Smooth muscle cell (in vitro differentiated cells): ENCODE measurements around the gene SPP1. TPM values are rescaled to one million over a fixed set of nuclear protein-coding genes. Genes with fewer than 3 reads are reported as not detected.
"Not testable (repeated sequence)": the region's sequence is repeated elsewhere in the genome, so short reads cannot be mapped to it uniquely, and the experiment has no call there.

Experiments
- DNase-seq: peaks from one replicate; lab custom pipeline; 2025; ENCODE audit not compliant: unreplicated experiment; lab: John Stamatoyannopoulos, UW
- H2AFZ ChIP-seq: fragments of 200-600 bp; sonication (generic); 2 replicates; pipeline ENCODE4 v1.6.0; 2016; ENCODE audit warnings: antibody characterized with exemption, low read depth, mild to moderate bottlenecking
- H3F3A ChIP-seq: fragments of 200-600 bp; sonication (generic); 2 replicates; pipeline ENCODE4 v1.6.0; 2017; ENCODE audit warnings: antibody characterized with exemption, low read depth
- H3K27ac ChIP-seq: fragments of 200-600 bp; sonication (generic); 2 replicates; pipeline ENCODE4 v1.5.1; 2016; ENCODE audit warnings: low read depth, mild to moderate bottlenecking
- H3K27me3 ChIP-seq: fragments of 200-600 bp; sonication (generic); 2 replicates; pipeline ENCODE4 v1.6.1; 2016; ENCODE audit warnings: low read depth, mild to moderate bottlenecking
- H3K36me3 ChIP-seq: fragments of 200-600 bp; sonication (generic); 2 replicates; pipeline ENCODE4 v1.5.1; 2016; ENCODE audit warnings: low read depth
- H3K4me1 ChIP-seq: fragments of 200-600 bp; sonication (generic); 2 replicates; pipeline ENCODE4 v1.5.1; 2016; ENCODE audit warnings: low read depth
- H3K4me2 ChIP-seq: fragments of 200-600 bp; sonication (generic); 2 replicates; pipeline ENCODE4 v1.6.0; 2016; ENCODE audit warnings: mild to moderate bottlenecking
- H3K4me3 ChIP-seq: fragments of 200-600 bp; sonication (generic); 2 replicates; pipeline ENCODE4 v1.5.1; 2016; ENCODE audit warnings: mild to moderate bottlenecking
- H3K79me2 ChIP-seq: fragments of 200-600 bp; sonication (generic); 2 replicates; pipeline ENCODE4 v1.6.0; 2016; ENCODE audit warnings: low read depth, mild to moderate bottlenecking
- H3K9ac ChIP-seq: fragments of 200-600 bp; sonication (generic); 2 replicates; pipeline ENCODE4 v1.6.0; 2016; ENCODE audit warnings: low read depth
- H3K9me3 ChIP-seq: fragments of 200-600 bp; sonication (generic); replicated peaks from 2 replicates; pipeline ENCODE4 v1.5.1; 2016; ENCODE audit warnings: low read depth
- H4K20me1 ChIP-seq: fragments of 200-600 bp; sonication (generic); 2 replicates; pipeline ENCODE4 v1.6.0; 2016; ENCODE audit warnings: low read depth
- CTCF ChIP-seq: fragments of 200-600 bp; sonication (generic); IDR thresholded peaks from 2 replicates; pipeline ENCODE4 v1.5.1; 2017; ENCODE audit warnings: borderline replicate concordance, mild to moderate bottlenecking, antibody characterized with exemption; ENCODE audit not compliant: insufficient read depth, poor library complexity, severe bottlenecking
- WGBS: methylation state at CpG from one replicate; pipeline ENCODE4 v1.1.7; 2016; ENCODE audit warnings: low lambda C conversion rate; 5-methylcytosine and 5-hydroxymethylcytosine counted together
- polyA plus RNA-seq: library from polyadenylated mRNA; unstranded; fragments of >200 nt; fragmentation: Nextera tagmentation; extraction: Ambion mirVana; gene quantifications from 2 replicates; pipeline ENCODE4 v1.2.1, GENCODE V29; 2016
- total RNA-seq: library from RNA; depleted of rRNA; stranded (reverse); fragments of >200 nt; gene quantifications from 2 replicates; pipeline ENCODE4 v1.2.3, GENCODE V29; 2014

Gene SPP1
- total and polyA plus RNA-seq, 2 experiments from 2014 or later = 16.2 to 37.3 TPM

GRCh38 chr4:87986508-87986907, 11.0 kb downstream of the SPP1 start:
- Histone ChIP-seq H3K9ac (no peak overlapping the region), H3K79me2 (no peaks in the 10 kb centered on the region), H3K4me1 (no peaks in the 10 kb centered on the region), H3K4me2 (no peak overlapping the region), H3K27me3 (no peaks in the 10 kb centered on the region), H3K4me3 (no peak overlapping the region), H3K27ac (no peak overlapping the region), H3K9me3 (no peaks in the 10 kb centered on the region), H3K36me3 (no peaks in the 10 kb centered on the region), H4K20me1 (no peaks in the 10 kb centered on the region), H2AFZ (no peak overlapping the region), H3F3A (no peaks in the 10 kb centered on the region)
- DNase-seq = no peak
- no peak for TF ChIP-seq CTCF
- WGBS = 92% methylated on average over 9 of the region's 9 CpGs

- DNase-seq = no peak
- Histone ChIP-seq H3K9ac (no peak overlapping the region), H3K27me3 (no peaks in the 10 kb centered on the region), H3K27ac (no peak overlapping the region), H3K4me3 (no peak overlapping the region), H2AFZ (no peak overlapping the region), H3K79me2 (no peaks in the 10 kb centered on the region), H4K20me1 (no peaks in the 10 kb centered on the region), H3K4me1 (no peaks in the 10 kb centered on the region), H3K36me3 (no peaks in the 10 kb centered on the region), H3F3A (no peaks in the 10 kb centered on the region), H3K9me3 (no peaks in the 10 kb centered on the region), H3K4me2 (no peak overlapping the region)
- WGBS = 91% methylated on average over 4 of the region's 4 CpGs
- TF ChIP-seq CTCF = no peak
These were observed 14.3 kb downstream of the SPP1 start for GRCh38 chr4:87989765-87990164.

- WGBS = 72% methylated on average over 3 of the region's 3 CpGs
- no peak for DNase-seq
- H3K27ac ChIP-seq = no peak overlapping the region
- no peaks in the 10 kb centered on the region for H3F3A ChIP-seq
- no peak for TF ChIP-seq CTCF
- H3K9me3 ChIP-seq = no peaks in the 10 kb centered on the region
- H3K4me2 ChIP-seq = no peak overlapping the region
- no peaks in the 10 kb centered on the region for H3K4me1 ChIP-seq
- H3K9ac ChIP-seq = no peak overlapping the region
- H3K79me2 ChIP-seq = no peaks in the 10 kb centered on the region
- no peaks in the 10 kb centered on the region for H3K36me3 ChIP-seq
- H2AFZ ChIP-seq = no peak overlapping the region
- H3K27me3 ChIP-seq = no peaks in the 10 kb centered on the region
- no peaks in the 10 kb centered on the region for H4K20me1 ChIP-seq
- H3K4me3 ChIP-seq = no peak overlapping the region
These were observed 19.9 kb downstream of the SPP1 start for GRCh38 chr4:87995435-87995834.

- H3F3A ChIP-seq, H4K20me1 ChIP-seq, H3K27ac ChIP-seq, H3K9ac ChIP-seq, H3K4me2 ChIP-seq, H2AFZ ChIP-seq, H3K4me3 ChIP-seq, H3K36me3 ChIP-seq, H3K27me3 ChIP-seq, H3K79me2 ChIP-seq, H3K9me3 ChIP-seq, H3K4me1 ChIP-seq, DNase-seq: not testable (repeated sequence)
- 69% methylated on average over 2 of the region's 2 CpGs for WGBS
These were observed 23.7 kb downstream of the SPP1 start for GRCh38 chr4:87999191-87999691.
